ENCODE measurements around the gene DCANP1. TPM values are rescaled to one million over a fixed set of nuclear protein-coding genes. Genes with fewer than 3 reads are reported as not detected.

The DCANP1 gene
- total RNA-seq, 1 donor from 2014 or later = not detected

DNA sequence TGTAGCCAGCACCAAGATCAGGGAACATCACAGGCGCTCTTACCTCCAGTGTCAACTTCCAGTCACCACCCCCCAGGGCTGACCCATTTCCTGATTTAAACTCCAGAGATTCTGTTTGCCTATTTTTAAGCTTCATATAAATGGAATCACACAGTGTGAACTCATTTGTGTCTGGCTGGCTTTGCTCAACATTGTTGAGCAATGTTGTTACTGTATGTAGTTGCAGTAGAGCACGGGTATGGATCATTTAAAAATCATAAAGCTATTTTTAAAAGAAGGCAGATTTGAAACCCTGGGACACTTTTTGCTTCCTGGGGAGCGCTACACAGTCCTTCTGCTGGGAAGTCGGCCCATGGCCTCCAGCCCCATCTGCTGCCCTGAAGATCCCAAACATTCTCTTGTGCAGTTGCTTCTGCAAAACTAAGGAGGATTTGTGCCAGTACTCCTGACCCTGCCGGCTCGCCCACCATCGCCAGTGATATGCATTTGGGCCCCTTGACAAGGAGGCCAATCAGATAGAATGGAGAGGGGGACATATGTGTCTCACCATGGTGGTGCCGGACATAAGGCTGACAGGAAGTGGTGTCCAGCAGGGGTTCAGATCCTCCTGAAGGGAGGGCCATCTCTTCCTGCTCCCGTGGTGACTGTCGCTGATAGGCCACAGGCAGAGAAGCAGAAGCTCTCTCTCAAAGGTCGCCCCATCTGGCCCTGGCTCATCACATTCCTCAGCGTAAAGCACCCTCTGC, 13.3 kb downstream of the DCANP1 start:
- TF ChIP-seq, protein P1, sequence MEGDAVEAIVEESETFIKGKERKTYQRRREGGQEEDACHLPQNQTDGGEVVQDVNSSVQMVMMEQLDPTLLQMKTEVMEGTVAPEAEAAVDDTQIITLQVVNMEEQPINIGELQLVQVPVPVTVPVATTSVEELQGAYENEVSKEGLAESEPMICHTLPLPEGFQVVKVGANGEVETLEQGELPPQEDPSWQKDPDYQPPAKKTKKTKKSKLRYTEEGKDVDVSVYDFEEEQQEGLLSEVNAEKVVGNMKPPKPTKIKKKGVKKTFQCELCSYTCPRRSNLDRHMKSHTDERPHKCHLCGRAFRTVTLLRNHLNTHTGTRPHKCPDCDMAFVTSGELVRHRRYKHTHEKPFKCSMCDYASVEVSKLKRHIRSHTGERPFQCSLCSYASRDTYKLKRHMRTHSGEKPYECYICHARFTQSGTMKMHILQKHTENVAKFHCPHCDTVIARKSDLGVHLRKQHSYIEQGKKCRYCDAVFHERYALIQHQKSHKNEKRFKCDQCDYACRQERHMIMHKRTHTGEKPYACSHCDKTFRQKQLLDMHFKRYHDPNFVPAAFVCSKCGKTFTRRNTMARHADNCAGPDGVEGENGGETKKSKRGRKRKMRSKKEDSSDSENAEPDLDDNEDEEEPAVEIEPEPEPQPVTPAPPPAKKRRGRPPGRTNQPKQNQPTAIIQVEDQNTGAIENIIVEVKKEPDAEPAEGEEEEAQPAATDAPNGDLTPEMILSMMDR (conservative IDR thresholded peaks at IDR 0.05) = no peak
- no peak overlapping the region for H3K27ac Mint-ChIP-seq
- H3K4me3 Mint-ChIP-seq = no peak overlapping the region
- peaks cover 4% of the 10 kb centered on the region for H3K27me3 Mint-ChIP-seq
- DNase-seq (ENCODE audit: extremely low spot score, unreplicated experiment) = no peak
- H3K9me3 Mint-ChIP-seq = peaks cover 3% of the 10 kb centered on the region
- H3K4me1 Mint-ChIP-seq (ENCODE audit: unreplicated experiment) = peaks cover 48% of the 10 kb centered on the region
- H3K36me3 Mint-ChIP-seq = no peaks in the 10 kb centered on the region

- peaks cover 8% of the 10 kb centered on the region for H3K9me3 Mint-ChIP-seq
- H3K4me1 Mint-ChIP-seq (ENCODE audit: unreplicated experiment) = peaks cover 43% of the 10 kb centered on the region
- H3K4me3 Mint-ChIP-seq = no peak overlapping the region
- TF ChIP-seq, protein P1 (conservative IDR thresholded peaks at IDR 0.05) = no peak
- no peak overlapping the region for H3K27ac Mint-ChIP-seq
- DNase-seq (ENCODE audit: extremely low spot score, unreplicated experiment) = no peak
- H3K36me3 Mint-ChIP-seq = no peaks in the 10 kb centered on the region
- H3K27me3 Mint-ChIP-seq = peaks cover 4% of the 10 kb centered on the region
Observed at GRCh38 chr5:135432113-135432512, 15.0 kb downstream of the DCANP1 start.

- H3K4me3 Mint-ChIP-seq = no peak overlapping the region
- H3K36me3 Mint-ChIP-seq = no peaks in the 10 kb centered on the region
- no peak for DNase-seq (ENCODE audit: extremely low spot score, unreplicated experiment)
- no peak overlapping the region for H3K27ac Mint-ChIP-seq
- peaks cover 30% of the 10 kb centered on the region for H3K4me1 Mint-ChIP-seq (ENCODE audit: unreplicated experiment)
- H3K27me3 Mint-ChIP-seq = peaks cover 8% of the 10 kb centered on the region
- TF ChIP-seq, protein P1 (conservative IDR thresholded peaks at IDR 0.05) = no peak
- peaks cover 8% of the 10 kb centered on the region for H3K9me3 Mint-ChIP-seq
Observed at GRCh38 chr5:135430135-135430437, 17.1 kb downstream of the DCANP1 start.

GRCh38 chr5:135429301-135430134, 17.6 kb downstream of the DCANP1 start:
- no peak for DNase-seq (ENCODE audit: extremely low spot score, unreplicated experiment)
- no peak overlapping the region for H3K27ac Mint-ChIP-seq
- TF ChIP-seq, protein P1 (conservative IDR thresholded peaks at IDR 0.05) = no peak
- peaks cover 8% of the 10 kb centered on the region for H3K9me3 Mint-ChIP-seq
- H3K27me3 Mint-ChIP-seq = peaks cover 4% of the 10 kb centered on the region
- no peak overlapping the region for H3K4me3 Mint-ChIP-seq
- no peaks in the 10 kb centered on the region for H3K36me3 Mint-ChIP-seq
- peaks cover 24% of the 10 kb centered on the region for H3K4me1 Mint-ChIP-seq (ENCODE audit: unreplicated experiment)

- DNase-seq (ENCODE audit: extremely low spot score, unreplicated experiment) = no peak
- Mint-ChIP-seq H3K4me3 (no peak overlapping the region), H3K9me3 (peaks cover 8% of the 10 kb centered on the region), H3K4me1 (ENCODE audit: unreplicated experiment) (peaks cover 18% of the 10 kb centered on the region), H3K36me3 (no peaks in the 10 kb centered on the region), H3K27ac (no peak overlapping the region), H3K27me3 (peaks cover 4% of the 10 kb centered on the region)
- TF ChIP-seq, protein P1 (conservative IDR thresholded peaks at IDR 0.05) = no peak
Observed at GRCh38 chr5:135428586-135428985, 18.6 kb downstream of the DCANP1 start.
